HepG2 (cell line): ENCODE results near the gene SCAPER. TPM values are rescaled to one million over a fixed set of nuclear protein-coding genes. Genes with fewer than 3 reads are reported as not detected.

Experiments
- AGO1 ChIP-seq: fragments of 200-400 bp; formaldehyde crosslinking; IDR thresholded peaks from 2 replicates; pipeline ENCODE4 v1.6.1; 2017; ENCODE audit warnings: mild to moderate bottlenecking, low read depth, low read length, moderate library complexity; ENCODE audit not compliant: poor library complexity, severe bottlenecking
- DR1 ChIP-seq: sonication (generic); formaldehyde crosslinking; IDR thresholded peaks from 2 replicates; pipeline ENCODE4 v1.8.0; 2021; ENCODE audit warnings: mild to moderate bottlenecking, missing genetic modification reagents, inconsistent platforms
- MEIS1 ChIP-seq: sonication (generic); formaldehyde crosslinking; IDR thresholded peaks from 2 replicates; pipeline ENCODE4 v1.9.0; 2021; ENCODE audit warnings: mild to moderate bottlenecking, missing genetic modification reagents, moderate library complexity, borderline replicate concordance
- MXD4 ChIP-seq: IDR thresholded peaks from 2 replicates; pipeline ENCODE4 v1.6.1; 2016; ENCODE audit warnings: mild to moderate bottlenecking, missing biosample characterization, missing genetic modification reagents
- ZNF468 ChIP-seq: sonication (generic); formaldehyde crosslinking; IDR thresholded peaks from 2 replicates; pipeline ENCODE4 v1.8.0; 2022; ENCODE audit warnings: mild to moderate bottlenecking, moderate library complexity, missing genetic modification reagents
- ZNF878 ChIP-seq: sonication (generic); formaldehyde crosslinking; IDR thresholded peaks from 2 replicates; pipeline ENCODE4 v1.8.1; 2023; ENCODE audit warnings: mild to moderate bottlenecking, missing genetic modification reagents, moderate library complexity
- polyA plus RNA-seq, 8 experiments: library from polyadenylated mRNA; depleted of rRNA in 3 of 8; stranded (reverse) in 7 of 8; unstranded in 1 of 8; fragments of >200 nt; fragmentation: Illumina TruSeq in 4 of 8; extraction: Trizol in 4 of 8; gene quantifications; 2 replicates each; pipeline versions ENCODE4 v1.2.1 to v1.2.3, GENCODE V29; 2011 to 2016; ENCODE audit warnings: low read depth in 4 of 8, missing spikeins in 1 of 8, mixed read lengths in 1 of 8; ENCODE audit not compliant: insufficient read depth in 1 of 8
- total RNA-seq, 5 experiments: library from RNA; depleted of rRNA; stranded (reverse); fragments of >200 nt; fragmentation: Illumina TruSeq; extraction: Trizol; gene quantifications; 2 replicates each; pipeline ENCODE4 v1.2.3, GENCODE V29; 2016; ENCODE audit warnings: low read depth in 1 of 5
- TF ChIP-seq, protein P1 (sequence below): sonication (generic); formaldehyde crosslinking; IDR thresholded peaks from 2 replicates; pipeline ENCODE4 v1.4.0; 2020; ENCODE audit warnings: missing genetic modification reagents
- TF ChIP-seq, protein P2 (sequence below): sonication (generic); formaldehyde crosslinking; conservative IDR thresholded peaks from 2 replicates; pipeline ENCODE4 v1.8.1; 2023; ENCODE audit warnings: missing genetic modification reagents
- TF ChIP-seq, protein P3 (sequence below): sonication (generic); formaldehyde crosslinking; IDR thresholded peaks from 2 replicates; pipeline ENCODE4 v1.5.1; 2020; ENCODE audit warnings: missing genetic modification reagents, mild to moderate bottlenecking, borderline replicate concordance
- TF ChIP-seq, protein P4 (sequence below): sonication (generic); formaldehyde crosslinking; IDR thresholded peaks from 2 replicates; pipeline ENCODE4 v1.4.0; 2020; ENCODE audit warnings: mild to moderate bottlenecking, low read depth, missing genetic modification reagents
- TF ChIP-seq, protein P5 (sequence below): sonication (generic); formaldehyde crosslinking; IDR thresholded peaks from 2 replicates; pipeline ENCODE4 v1.4.0; 2020; ENCODE audit warnings: missing genetic modification reagents

The SCAPER gene
- total and polyA plus RNA-seq, 2 of the 13 experiments (the other 11 are each of a cell fraction or from before 2014, with no cell fraction given), result 4.3 to 10.5 TPM

DNA sequence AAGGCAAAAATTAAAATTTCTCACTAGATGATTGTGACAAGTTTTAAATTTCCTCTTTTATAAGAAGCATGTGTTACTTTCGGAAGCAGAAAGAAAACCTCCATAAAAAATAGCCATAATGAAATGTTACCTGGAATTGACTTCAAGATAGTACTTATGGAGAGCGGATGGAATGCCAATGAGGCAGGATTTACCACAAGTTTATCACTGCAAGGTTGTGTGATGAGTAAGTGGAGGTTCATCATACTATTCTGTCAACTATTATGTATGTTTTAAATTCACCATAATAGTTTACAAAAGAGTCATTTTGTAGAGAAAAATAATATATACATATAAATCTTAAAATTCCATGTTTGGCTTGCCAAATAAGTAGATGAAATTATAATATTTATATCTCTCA lies 230.3 kb downstream of the SCAPER start (continued):
- TF ChIP-seq, protein P1, sequence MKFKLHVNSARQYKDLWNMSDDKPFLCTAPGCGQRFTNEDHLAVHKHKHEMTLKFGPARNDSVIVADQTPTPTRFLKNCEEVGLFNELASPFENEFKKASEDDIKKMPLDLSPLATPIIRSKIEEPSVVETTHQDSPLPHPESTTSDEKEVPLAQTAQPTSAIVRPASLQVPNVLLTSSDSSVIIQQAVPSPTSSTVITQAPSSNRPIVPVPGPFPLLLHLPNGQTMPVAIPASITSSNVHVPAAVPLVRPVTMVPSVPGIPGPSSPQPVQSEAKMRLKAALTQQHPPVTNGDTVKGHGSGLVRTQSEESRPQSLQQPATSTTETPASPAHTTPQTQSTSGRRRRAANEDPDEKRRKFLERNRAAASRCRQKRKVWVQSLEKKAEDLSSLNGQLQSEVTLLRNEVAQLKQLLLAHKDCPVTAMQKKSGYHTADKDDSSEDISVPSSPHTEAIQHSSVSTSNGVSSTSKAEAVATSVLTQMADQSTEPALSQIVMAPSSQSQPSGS, result no peak
- TF ChIP-seq MEIS1 (CRISPR knock-in tag), result no peak
- TF ChIP-seq ZNF878 (CRISPR knock-in tag), result no peak
- TF ChIP-seq, protein P2, sequence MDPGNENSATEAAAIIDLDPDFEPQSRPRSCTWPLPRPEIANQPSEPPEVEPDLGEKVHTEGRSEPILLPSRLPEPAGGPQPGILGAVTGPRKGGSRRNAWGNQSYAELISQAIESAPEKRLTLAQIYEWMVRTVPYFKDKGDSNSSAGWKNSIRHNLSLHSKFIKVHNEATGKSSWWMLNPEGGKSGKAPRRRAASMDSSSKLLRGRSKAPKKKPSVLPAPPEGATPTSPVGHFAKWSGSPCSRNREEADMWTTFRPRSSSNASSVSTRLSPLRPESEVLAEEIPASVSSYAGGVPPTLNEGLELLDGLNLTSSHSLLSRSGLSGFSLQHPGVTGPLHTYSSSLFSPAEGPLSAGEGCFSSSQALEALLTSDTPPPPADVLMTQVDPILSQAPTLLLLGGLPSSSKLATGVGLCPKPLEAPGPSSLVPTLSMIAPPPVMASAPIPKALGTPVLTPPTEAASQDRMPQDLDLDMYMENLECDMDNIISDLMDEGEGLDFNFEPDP (CRISPR knock-in tag), result no peak
- TF ChIP-seq, protein P3, sequence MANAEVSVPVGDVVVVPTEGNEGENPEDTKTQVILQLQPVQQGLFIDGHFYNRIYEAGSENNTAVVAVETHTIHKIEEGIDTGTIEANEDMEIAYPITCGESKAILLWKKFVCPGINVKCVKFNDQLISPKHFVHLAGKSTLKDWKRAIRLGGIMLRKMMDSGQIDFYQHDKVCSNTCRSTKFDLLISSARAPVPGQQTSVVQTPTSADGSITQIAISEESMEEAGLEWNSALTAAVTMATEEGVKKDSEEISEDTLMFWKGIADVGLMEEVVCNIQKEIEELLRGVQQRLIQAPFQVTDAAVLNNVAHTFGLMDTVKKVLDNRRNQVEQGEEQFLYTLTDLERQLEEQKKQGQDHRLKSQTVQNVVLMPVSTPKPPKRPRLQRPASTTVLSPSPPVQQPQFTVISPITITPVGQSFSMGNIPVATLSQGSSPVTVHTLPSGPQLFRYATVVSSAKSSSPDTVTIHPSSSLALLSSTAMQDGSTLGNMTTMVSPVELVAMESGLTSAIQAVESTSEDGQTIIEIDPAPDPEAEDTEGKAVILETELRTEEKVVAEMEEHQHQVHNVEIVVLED (CRISPR knock-in tag), result no peak
- no peak for TF ChIP-seq DR1 (CRISPR knock-in tag)
- no peak for TF ChIP-seq ZNF468
- no peak for TF ChIP-seq AGO1
- TF ChIP-seq, protein P4, sequence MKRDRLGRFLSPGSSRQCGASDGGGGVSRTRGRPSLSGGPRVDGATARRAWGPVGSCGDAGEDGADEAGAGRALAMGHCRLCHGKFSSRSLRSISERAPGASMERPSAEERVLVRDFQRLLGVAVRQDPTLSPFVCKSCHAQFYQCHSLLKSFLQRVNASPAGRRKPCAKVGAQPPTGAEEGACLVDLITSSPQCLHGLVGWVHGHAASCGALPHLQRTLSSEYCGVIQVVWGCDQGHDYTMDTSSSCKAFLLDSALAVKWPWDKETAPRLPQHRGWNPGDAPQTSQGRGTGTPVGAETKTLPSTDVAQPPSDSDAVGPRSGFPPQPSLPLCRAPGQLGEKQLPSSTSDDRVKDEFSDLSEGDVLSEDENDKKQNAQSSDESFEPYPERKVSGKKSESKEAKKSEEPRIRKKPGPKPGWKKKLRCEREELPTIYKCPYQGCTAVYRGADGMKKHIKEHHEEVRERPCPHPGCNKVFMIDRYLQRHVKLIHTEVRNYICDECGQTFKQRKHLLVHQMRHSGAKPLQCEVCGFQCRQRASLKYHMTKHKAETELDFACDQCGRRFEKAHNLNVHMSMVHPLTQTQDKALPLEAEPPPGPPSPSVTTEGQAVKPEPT (CRISPR knock-in tag), result no peak
- TF ChIP-seq MXD4 (CRISPR knock-in tag), result no peak
- TF ChIP-seq, protein P5, sequence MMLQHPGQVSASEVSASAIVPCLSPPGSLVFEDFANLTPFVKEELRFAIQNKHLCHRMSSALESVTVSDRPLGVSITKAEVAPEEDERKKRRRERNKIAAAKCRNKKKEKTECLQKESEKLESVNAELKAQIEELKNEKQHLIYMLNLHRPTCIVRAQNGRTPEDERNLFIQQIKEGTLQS (CRISPR knock-in tag), result no peak
- TF ChIP-seq, all 625 proteins: peak for 0
